GM21526 (cell line): ENCODE results near the gene AIG1.
A peak's percentile ranks its signal among the peaks of the same experiment; 100 is the strongest.

Source experiments
- ATAC-seq: cut with Tn5 transposase; IDR thresholded peaks from one replicate; pipeline ENCODE4 v1.9.1; 2021; ENCODE audit warnings: moderate library complexity; ENCODE audit not compliant: unreplicated experiment, low FRiP score

Gene AIG1

DNA sequence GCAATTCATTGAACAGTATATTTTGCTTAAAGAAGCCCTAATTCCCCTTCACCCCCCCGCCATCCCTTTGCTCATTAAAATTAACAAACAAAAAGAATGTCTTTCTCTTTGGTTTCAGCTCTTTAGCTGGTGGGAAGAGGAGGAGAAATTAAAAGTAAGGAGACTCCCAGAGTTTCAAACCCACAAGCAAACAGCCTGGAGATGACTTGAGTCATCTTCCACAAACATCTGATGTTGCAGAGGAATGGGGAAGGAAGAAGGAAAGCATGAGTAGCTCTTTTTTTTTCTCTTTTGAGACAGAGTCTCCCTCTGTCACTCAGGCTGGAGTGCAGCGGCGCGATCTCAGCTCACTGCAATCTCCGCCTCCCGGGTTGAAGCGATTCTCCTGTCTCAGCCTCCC lies 200.2 kb downstream of the AIG1 start:
- ATAC-seq = no peak

DNA sequence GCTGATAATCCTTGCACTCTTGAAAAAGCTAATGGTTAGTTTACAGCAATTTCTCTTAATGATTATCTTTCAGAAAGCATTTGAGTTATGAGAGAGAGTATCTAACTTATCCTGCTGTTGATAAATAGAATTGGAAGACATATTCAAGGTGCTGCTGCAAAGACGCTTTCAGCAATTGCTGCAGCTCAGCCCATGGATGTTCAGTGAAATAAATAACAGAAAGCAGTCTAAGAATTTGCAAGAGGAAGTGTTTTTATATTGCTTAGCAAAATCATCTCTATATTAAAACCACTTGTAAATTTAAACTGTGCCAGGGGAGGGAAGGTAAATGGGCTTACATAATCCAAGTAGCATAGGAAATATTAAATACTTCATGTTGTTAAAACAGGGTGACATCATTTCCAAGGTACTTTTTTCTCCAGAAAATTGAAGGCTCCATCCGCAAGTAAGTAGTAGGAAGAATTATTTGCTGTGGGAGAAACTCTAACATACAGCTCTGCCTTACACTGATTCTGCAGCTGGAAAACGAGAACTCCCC lies 201.3 kb downstream of the AIG1 start:
- ATAC-seq = no peak

DNA sequence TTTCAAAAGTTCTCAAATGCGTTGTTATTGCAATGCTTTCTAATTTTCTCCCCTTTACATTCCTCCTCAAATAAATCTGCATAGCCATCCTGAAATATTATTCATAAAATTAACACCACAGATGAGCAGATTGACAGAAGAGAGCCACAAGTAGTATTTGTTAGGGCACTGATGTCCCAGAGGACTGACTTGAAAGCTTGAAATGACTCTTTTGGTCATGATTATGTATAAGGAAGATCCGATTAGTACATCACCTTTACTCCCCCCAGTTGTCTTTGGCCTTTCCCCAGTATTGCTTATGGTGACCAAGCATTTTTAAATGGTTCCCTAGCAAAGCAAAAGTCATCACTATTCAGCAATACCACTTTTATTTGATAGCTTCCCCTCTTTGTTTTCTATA lies 202.2 kb downstream of the AIG1 start:
- ATAC-seq = no peak

DNA sequence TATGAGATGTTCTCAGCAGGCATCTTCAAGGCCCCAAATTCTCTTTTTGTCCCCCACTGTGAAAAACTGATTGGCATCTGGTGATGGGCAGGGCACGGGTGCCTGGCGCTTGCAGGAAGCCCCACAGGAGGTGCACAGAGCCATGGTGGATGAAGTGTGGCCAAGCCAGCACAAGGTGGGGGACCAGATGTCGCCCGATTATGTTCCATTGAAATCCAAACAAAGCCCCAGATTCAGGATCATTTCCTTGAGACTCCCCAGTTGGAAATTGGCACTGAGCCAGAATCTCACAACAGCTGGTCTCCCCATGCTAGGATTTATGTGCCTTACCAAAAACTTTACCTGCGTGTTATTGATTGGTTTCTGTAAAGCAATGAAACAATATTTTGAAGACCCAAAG lies 203.7 kb downstream of the AIG1 start:
- no peak for ATAC-seq

DNA sequence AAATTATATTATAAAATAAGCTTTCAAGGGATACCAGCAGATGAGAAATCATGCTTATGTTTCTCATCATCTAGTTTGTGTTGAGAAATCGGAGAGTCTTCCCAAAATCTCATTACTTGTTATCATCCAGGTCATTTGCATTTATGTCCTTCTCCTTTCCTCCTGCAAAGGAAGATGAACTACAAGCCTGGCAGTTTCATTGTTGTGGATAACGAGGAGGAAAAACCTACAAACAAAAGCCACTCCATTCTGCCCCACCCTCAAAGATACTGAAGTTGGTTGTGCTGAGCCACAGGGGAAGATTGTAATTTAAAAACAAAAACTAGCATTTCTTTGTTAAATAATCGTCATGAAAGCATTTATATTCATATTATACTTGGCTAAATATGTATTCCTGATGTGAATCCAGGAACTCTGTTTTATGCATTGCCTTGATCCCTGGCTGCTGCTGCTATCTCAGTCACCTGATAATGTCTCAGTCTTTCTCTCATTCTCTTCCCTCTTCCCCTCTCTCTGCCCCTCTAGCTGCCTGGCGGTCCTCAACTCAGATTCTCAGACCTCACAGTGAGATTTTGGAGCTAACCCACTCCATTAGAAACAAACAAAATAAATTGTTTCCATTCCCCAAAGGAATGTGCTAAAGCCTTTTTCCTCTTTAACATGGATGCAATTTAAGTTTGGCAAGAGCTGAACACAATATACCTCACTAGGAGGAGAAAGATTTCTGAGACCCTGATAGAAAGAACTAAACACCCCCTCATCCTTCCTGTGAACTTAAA lies 204.5 kb downstream of the AIG1 start:
- no peak for ATAC-seq

DNA sequence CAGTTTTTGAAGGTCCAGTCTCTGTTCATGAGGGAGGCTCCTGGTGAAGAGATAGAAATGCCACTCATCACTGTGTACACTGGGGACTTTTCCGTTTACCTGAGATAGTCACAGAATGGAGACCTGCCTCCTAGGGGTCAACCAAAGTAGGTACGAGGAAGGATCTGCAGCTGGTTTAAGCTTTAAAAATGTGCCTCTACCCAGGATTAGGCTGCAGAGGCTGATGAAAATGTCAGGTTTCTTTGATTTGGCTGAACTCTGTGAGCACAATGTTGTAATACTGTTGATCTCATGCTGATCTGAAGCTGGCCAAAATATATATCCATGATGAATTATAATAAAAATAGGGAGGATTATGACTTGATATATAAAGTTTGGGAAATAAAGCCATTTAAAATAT lies 207.1 kb downstream of the AIG1 start:
- no peak for ATAC-seq

DNA sequence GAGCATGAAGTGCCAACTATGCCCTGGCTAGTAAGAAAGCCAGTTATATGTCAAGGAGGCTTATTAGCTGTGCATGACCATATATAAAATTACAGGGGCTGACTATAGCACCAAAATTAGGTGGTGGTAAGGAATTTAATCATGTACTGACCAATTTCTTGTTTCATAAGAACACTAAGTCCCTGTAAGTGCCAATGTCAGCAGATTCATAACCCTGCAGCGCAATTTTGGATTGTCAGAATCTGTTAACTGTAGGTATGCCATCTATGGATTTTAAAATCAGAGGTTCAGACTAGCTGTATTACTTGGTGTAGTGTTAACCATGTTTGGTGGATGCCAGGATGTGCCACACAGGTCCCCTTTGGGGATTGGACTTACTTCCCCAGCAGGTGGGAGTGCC lies 207.8 kb downstream of the AIG1 start:
- no peak for ATAC-seq

DNA sequence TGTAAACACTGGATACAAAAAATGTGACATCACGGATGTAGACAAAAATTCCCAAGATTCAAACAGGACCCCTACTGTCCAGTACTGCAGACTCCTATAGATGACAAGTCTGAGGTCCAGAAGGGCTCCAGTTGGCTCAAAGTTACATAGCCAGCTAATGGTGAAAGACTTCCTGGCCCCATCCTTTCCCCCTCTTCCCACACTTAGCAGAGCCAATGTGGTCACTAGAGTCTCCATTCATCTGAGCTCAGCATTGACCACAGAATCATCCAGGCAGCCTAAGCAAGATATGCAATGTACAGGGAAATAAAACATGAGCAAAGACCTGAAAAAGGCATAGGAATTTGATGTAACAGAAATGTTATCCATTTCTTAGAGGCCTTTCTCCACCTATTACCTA lies 209.3 kb downstream of the AIG1 start:
- ATAC-seq = no peak

DNA sequence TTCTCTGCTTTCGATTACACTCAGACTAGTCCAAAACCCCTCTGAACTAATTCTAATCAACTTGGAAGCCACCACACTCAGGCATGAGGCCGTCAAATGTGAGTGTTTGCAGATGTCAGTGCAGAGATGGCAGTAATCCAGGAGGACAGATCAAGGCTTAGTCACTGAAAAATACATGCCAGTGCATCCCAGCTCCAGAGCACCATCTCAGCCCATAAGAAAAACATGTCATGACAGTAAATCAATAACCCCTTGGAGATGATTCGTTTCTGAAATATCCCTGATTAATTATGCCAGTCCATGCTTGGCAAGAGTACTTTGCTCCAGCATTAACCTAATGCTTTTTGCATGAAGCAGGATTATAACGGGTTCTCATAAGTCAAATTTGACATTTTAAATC lies 210.3 kb downstream of the AIG1 start:
- no peak for ATAC-seq

DNA sequence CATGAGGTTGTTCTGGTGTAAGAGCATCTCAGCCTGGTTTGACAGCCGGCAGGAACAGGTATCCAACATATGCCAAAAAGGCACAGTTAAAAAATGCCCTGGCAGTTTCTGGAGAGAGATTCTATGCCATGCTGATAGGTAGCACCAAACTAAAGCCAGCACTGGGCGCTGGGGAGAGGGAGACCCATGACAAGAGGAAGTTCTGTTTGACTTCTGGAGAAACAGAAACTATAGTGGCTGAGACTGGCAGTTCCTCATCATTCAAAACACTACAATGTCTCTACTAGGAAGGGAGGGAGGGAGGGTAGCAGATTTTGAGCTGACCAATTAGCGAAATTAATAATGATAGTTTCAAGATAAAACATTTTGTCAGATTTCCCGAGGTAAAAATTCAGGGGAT lies 215.7 kb downstream of the AIG1 start:
- ATAC-seq = peak; percentile 98

DNA sequence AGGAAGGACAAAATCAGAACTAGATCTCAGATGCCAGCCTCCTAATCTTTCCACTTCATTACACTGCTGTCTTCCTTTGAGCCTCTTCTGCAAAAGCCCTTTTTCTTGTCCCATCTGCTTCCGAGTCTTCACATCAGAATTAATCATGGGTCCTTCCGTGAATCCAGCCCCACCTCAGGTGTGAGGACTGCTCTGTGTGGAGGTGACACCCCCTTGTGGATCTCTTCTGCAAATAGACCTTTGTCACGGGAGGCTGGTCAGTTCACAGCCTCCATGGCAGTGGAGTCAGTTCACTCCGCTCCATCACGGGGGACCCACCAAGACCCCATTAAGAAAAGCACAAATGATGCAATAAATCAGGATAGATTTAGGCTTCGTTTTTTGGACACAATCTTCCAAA lies 218.7 kb downstream of the AIG1 start:
- ATAC-seq = peak; percentile 52

DNA sequence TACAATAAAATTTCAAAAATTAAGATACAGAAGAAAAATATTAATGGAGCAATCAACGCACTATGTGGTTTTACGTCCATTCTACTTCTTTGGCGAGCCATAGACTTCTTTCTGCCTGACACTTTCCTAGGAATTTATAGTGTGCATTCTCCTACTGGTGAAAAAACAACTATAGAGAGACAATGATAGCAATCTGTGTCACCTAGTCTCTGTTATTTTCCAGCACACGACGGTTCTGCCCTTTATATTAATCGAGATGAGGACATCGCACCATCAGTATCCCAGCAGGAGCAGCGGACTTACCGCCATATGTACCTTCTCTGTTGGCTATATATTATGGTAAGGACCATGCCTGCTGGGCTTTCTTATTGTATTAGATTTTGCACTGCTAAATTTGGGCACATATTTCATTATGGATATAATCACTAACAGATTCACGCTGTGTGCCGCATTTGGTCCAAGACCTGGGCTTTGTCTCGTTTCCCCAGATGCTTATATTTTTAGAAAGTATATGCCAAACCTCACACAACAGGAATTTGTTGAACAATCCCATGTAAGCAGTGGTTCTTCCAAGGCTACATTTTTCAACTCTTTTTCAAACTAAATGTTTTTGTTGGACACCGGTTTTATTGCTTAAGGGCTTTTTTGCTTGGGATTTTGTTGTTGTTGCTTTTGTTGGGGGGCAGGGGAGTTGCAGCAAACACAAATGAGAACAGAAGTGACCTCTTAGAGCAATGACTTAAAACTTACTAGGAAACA lies 223.4 kb downstream of the AIG1 start:
- ATAC-seq = no peak

DNA sequence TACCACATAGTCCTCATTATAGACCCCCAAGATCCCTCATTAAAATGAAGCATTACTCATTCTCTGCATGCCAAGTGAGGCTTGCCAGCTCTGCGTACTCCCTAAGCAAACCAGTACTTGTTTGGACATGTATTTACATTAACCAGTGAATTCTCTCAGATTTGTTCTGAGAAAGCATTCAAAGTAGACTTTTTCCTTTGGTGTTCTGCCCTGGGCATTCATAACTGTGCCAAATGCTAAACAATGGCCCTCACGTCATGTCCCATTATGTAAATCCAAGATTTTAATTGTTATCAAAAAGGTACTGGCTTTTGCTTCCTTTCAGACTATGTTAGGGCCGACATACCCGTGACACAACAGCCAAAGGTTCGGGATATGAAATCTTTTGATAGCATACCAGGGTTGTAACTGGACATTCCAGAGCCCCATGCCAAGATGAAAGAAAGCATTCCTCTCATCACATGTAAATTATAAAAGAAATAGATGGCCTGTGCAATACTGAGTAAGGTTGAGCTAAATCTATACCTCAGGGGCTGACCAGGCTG lies 225.6 kb downstream of the AIG1 start:
- no peak for ATAC-seq

DNA sequence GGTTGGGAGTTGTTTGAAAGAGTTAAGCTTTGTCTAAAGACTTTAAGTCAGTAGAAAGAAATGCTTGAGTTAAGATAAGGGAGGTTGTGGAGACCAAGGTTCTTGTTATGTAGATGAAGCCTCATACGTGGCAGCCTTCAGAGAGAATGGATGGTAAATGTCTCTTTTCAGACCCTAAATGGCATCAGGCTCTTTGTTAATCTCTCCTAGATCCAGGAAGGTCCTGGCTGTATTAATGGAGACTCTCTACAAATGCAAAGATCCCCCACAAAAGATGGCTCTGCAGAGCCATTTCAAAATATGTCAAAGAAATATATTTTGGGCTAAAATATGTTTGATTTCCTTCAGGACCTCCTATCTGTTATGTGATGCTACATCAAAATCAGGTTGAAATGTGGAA lies 228.2 kb downstream of the AIG1 start:
- no peak for ATAC-seq

DNA sequence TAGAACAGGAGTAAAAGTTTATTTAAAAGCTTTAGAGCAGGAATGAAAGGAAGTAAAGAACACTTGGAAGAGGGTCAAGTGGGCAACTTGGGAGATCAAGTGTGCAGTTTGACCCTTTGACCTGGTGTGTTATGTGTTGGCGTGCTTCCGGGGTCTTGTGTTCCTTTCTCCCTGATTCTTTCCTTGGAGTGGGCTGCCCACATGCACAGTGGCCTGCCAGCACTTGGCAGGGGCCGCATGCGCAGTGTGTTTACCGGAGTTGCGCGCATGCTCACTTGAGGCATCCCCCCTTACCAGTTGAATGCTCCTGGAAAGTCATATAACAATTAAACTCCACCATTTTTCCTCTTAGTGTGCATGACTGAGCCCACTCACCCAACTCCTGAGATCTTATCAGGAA lies 229.5 kb downstream of the AIG1 start:
- no peak for ATAC-seq

DNA sequence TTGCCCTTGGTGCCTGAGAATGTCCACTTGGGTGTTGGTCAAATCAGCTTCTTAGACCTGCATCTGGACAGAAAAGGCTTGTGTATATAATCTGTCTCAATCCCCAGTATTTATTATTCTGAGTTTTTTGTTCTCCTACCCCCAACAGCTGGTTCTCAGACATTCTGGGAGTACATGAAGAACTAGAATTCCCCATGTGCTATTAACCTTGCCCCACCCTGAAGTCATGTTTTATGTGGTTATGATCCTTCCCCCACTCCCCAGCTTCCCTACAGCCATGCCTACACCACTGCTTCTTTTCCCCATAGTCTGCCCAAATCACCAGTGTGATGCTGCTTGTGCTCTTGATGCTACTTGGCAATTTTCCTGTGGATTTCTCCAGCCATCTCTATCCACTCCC lies 232.8 kb downstream of the AIG1 start:
- no peak for ATAC-seq

DNA sequence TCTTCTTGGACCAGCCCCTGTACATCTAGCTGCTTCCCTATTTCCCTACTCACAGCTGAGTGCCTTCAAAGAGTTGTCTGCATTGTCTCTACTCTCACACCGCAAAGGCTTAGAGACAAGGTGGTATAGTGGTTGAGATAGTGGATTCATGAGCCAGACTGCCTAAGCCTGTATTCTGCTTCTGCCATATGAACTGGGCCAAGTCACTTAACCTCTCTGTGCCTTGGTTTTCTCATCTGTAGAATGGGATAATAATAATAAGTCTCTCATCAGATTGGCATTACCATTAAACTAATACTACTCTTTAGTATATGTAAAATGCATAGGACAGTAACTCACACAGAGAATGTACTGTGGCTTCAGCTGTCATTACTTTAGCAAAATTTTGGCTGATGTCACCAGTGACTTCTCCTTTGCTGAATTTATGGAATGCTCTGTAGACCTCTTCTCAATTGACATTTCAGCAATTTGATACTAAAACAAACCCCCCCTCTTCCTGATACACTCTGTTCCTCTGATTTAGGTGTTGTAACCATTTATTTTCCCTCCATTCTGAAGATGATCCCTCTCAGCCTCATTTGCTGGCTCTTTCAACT lies 233.7 kb downstream of the AIG1 start:
- no peak for ATAC-seq

DNA sequence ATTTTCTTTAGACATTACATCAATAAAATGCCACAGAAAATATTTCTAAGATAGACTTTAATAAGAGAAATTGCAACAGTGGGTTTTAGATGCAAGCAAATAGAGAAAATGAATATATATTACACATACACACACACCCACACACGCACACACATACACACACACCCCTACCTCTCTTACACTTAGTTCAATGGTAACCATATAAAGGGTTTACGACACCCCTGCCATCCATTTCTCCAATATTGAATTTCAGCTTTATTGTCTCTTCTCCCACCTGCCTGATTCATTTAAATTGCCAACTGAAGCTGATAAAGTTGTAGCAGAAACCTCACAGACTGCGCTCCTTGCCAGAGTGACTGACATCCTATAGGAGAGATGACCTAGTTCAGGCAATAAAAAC lies 235.2 kb downstream of the AIG1 start:
- ATAC-seq = no peak

DNA sequence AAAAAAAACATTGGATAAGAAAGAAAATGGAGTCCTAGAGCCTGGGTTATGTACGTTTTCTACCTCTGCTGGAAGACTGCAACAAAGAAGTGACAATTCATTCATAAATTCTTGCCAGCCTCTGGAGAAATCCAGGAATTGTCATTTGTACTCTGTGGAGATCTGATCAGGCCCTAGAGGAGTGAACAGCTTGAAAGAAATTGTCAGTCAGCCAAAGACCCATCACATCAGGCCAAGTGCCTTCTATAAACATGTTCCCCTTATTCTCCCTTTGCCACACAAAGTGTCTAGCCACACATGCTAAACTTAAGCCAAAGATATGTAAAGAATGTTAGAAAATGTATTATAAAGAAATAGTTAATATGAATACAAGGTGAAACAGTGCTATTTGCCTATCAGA lies 237.4 kb downstream of the AIG1 start:
- ATAC-seq = no peak

DNA sequence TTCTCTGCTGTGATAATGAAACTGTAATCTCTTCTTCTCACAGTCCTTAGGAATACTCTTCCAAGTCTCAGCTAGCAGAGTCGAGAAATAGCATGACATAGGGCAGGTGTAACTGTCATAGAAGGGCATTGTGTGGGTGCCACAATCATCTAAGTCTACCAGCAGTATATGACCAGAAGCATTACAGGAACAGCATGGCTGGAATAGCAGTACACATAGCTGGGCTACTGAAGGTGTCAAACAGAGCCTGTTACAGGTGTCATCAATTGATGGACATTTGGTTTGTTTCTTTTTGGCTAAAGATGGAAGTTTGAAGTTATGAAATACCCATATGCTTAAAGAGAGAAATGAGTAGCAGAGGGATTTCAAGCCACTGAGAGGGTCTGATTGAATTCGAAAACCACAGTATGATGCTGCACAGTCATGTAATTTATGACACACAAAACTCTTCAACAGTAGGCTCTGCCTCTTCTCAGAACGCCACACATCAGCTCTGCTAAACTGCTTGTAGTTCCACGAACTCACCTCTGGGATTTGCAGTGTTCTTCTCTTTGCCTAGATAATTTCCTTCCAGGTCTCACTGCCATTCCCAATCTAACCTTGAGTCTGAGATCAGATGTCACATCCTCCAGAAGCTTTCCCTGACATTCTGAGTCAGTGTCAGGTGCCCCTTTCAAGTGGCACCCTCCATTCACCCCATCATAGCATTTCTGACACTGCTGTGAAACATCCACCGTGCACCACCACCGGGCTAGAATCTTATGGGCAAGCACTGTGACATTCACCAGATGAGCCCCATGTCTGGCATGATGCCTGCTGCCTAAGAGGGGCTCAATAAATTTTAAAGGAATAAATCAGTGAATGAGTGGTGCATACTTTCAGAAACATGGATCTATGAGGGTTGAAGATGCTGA lies 238.8 kb downstream of the AIG1 start:
- ATAC-seq = peak; percentile 94
